22Rv1 (cell line): ENCODE data around the gene RALGAPA1.

Experiments used
- ZFX ChIP-seq: fragments of 450-650 bp; IDR thresholded peaks from 2 replicates; pipeline ENCODE4 v1.6.1; 2017; ENCODE audit warnings: antibody characterized with exemption, borderline replicate concordance
- TF ChIP-seq, protein P1 (sequence below): fragments of 450-650 bp; IDR thresholded peaks from 2 replicates; pipeline ENCODE4 v1.5.1; 2017; ENCODE audit warnings: mild to moderate bottlenecking

DNA sequence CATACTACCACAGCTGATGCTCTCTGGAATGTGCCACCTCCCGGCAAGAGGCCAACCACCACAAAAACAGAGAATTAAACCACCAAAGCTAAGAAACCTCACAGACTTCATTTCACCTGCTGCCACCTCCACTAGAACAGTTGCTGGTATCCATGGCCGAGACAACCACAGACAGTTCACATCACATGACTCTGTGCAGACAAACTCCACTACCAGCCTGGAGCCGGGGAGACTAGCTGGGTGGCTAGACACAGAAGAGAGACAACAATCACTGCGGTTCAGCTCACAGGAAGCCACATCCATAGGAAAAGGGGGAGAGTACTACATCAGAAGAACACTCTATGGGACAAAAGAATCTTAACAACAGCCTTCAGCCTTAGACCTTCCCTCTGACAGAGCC is 78.2 kb downstream of the RALGAPA1 start:
- TF ChIP-seq, protein P1, sequence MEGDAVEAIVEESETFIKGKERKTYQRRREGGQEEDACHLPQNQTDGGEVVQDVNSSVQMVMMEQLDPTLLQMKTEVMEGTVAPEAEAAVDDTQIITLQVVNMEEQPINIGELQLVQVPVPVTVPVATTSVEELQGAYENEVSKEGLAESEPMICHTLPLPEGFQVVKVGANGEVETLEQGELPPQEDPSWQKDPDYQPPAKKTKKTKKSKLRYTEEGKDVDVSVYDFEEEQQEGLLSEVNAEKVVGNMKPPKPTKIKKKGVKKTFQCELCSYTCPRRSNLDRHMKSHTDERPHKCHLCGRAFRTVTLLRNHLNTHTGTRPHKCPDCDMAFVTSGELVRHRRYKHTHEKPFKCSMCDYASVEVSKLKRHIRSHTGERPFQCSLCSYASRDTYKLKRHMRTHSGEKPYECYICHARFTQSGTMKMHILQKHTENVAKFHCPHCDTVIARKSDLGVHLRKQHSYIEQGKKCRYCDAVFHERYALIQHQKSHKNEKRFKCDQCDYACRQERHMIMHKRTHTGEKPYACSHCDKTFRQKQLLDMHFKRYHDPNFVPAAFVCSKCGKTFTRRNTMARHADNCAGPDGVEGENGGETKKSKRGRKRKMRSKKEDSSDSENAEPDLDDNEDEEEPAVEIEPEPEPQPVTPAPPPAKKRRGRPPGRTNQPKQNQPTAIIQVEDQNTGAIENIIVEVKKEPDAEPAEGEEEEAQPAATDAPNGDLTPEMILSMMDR, result no peak
- no peak for TF ChIP-seq ZFX
